Stimulated activated CD4-positive, alpha-beta T cell treated with anti-CD3 and anti-CD28 coated beads, Interleukin-4, amount 100 ng/mL, for 4 hours (primary cell): Measurements from ENCODE around the gene ABLIM1.
A peak's percentile ranks its signal among the peaks of the same experiment; 100 is the strongest.

Experiments
- DNase-seq, 2 experiments: peaks; one replicate each; pipeline ENCODE4 v3.0.0-alpha.2; 2020

The ABLIM1 gene

GRCh38 chr10:114542373-114542772 lies 115.7 kb downstream of the ABLIM1 start:
- no peak for DNase-seq

GRCh38 chr10:114541797-114542160 lies 116.3 kb downstream of the ABLIM1 start:
- no peak for DNase-seq

DNA sequence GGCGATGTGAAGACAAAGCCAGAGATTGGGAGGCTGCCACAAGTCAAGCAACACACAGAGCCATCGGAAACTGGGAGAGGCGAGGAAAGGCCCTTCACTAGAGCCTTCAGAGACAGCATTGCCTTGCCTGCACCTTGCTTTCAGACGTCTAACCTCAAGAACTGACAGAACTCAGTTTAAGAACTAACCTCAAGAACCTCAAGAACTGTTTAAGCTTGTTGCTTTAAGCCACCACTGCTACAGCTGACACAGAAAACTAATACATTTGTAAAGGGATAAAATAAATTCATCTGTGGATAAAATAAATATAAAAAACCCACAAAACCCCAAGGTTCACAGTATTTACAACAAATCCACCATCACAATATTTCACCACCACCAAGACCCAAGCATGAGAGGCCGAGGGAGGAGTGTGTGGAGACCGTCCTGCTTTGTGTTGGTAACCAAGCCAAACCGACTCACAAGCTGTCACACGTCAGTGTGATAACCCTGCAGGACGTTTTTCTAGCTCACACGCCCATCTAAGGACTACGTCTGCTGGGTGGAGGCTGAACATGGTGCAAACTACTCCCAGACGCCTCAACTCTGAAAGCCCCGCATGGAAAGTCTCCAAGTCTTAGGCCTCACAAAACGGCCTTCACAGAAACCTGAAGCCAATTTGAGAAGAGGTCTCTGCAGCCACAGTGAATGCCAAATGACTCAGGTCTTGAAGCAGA lies 116.8 kb downstream of the ABLIM1 start:
- peak in 1 of 2 experiments; percentile 67 for DNase-seq

DNA sequence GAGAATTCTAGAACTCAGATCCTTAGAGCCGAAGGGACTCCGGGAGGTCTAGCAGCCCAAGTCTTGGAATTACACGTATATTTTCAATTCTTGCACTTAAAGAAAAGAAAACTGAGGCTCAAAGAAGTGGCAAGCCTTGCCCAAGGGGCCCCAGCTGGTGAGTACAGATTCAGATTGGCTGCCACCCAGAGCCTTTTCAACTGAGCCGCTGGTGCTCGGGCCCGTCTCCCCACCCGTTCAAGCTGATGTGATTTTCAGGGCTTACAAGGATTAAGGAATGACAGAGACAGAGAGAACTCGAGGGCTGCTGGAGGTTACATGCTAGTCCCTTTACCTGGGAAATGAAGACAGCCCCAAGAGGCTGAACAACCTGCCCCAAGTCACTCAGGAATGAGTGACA lies 117.8 kb downstream of the ABLIM1 start:
- no peak for DNase-seq

GRCh38 chr10:114539623-114540022 lies 118.5 kb downstream of the ABLIM1 start:
- no peak for DNase-seq

- peak in 1 of 2 experiments; percentile 59 for DNase-seq
These were observed 119.7 kb downstream of the ABLIM1 start for GRCh38 chr10:114538181-114538906.

DNA sequence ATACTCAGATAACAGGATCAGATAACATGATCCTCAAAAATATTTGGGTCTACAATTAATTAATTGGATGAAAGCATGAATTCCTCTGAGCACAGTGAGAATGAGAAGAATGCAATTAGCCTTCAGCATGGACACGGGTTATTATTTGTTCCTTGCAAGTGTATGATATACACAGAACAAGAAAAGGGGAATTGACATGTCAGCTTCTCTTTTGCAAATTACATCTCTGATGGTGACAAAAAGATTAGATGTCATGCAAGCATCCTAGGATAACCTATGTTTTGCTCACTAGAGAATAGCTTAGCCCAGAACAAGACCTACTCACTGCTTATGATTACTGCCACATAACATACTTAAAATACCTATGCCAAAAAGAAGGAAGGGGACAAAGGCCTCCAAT lies 120.3 kb downstream of the ABLIM1 start:
- DNase-seq: no peak

GRCh38 chr10:114534571-114534981 lies 123.5 kb downstream of the ABLIM1 start:
- DNase-seq: no peak

- DNase-seq: no peak
These were observed 125.8 kb downstream of the ABLIM1 start for GRCh38 chr10:114532226-114532625.

- peak; percentile 70 to 91 for DNase-seq
These were observed 131.4 kb downstream of the ABLIM1 start for GRCh38 chr10:114526504-114527238.

- peak in 1 of 2 experiments; percentile 25 for DNase-seq
These were observed 132.0 kb downstream of the ABLIM1 start for GRCh38 chr10:114526126-114526503.

GRCh38 chr10:114525368-114525949 lies 132.6 kb downstream of the ABLIM1 start:
- no peak for DNase-seq

- no peak for DNase-seq
These were observed 134.2 kb downstream of the ABLIM1 start for GRCh38 chr10:114523876-114524275.

GRCh38 chr10:114521255-114521654 lies 136.8 kb downstream of the ABLIM1 start:
- DNase-seq: no peak

DNA sequence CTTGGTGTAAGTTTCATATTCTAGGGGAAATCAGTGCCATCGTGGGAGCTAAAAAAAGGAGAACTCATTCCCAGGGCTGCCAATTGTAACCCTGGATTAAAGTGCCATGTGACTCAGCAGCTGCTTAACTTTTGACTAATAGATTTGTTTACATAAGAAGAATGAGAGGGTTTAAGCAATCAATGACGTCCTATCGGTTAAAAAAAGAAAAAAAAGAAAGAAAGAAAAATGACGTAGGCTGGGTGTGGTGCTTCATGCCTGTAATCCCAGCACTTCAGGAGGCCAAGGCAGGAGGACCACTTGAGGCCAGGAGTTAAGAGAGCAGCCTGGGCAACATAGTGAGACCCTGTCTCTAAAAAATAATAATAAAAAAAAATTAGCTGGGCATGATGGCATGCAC lies 137.6 kb downstream of the ABLIM1 start:
- no peak for DNase-seq

GRCh38 chr10:114519756-114520293 lies 138.2 kb downstream of the ABLIM1 start:
- no peak for DNase-seq

DNA sequence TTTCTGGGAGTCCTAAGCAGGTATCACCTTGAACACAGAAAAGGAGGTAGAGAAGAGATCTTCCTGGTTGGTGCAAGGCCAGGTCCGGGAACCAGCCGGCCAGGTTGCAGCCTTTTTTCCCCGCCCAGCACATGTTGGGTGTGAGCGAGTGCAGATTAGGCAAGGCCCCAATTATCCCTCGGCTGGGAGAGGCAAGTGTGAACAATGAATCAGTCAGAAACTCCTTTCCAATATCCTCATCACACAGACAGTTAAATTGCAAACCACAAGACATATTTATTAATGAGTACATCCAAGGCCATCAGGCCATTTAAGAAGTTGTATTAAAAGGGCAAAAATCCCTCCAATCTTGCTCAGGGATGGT lies 138.8 kb downstream of the ABLIM1 start:
- DNase-seq: no peak

GRCh38 chr10:114518401-114519305 lies 139.4 kb downstream of the ABLIM1 start:
- DNase-seq: no peak

DNA sequence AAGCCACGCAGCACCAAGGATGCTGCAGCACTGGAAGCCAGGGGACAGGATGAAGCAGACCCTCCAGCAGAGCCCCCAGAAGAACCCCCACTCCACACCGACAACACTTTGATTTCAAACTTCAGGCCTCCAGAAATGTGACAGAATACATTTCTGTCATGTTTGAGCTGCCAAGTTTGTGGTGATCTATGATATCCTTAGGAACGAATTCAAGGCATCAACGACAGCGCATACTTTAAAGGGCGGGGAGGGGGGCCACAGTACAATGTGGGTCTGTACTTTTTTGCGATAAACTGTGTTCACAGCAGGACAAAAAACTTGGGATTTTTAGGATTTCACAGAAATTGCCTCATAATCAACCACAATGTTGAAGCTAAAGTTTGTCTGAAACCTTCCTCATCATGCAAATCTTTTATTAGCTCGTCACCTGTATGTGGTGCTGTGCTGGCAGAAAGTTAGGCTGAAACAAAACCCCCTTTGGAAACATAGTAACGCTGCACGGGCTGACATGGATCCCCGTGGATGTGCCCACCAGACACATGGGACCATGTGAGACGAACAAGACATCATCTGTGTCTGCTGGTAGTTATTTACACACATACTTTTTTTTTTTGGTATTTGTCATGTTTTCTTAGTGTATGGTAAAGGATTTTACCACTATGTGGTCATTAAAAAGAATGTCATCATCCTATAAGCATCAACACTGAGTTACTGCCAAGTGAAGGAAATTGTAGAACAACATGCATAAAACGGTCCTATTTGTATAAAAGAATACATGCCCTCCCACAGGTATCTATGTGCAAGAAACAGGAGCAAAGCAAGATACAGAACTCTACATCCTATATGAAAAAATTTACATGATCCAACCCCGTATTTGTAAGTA lies 140.5 kb downstream of the ABLIM1 start:
- no peak for DNase-seq

- no peak for DNase-seq
These were observed 141.7 kb downstream of the ABLIM1 start for GRCh38 chr10:114516356-114516755.

DNA sequence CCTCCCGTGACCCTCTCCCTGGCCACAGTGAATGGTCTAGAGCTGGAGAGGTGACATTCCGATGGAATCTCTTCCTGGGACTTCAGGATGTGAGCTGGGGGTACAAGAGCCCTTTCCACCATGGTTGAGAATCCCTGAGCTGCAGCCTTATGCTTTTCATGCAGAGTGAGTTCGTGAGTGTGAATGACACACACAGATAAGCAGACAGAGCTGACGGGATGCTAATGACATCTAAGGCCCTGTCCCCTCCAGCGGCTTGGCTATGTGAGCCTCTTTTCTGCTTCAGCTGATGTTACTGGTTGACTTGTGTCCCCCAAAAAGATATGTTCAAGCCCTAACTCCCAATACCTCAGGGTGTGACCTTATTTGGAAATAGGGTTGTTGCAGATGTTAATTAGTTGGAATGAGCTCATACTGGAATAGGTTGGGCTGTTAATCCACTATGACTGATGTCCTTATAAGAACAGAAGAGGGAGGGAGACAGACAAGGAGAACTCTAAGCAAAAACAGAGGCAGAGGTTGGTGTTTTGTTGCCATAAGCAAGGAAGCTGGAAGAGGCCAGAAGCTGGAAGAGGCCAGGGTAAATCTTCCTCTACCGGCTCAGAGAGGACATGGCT lies 142.7 kb downstream of the ABLIM1 start:
- DNase-seq: no peak
